K562 (cell line): ENCODE data around the gene GIMAP8. TPM values are rescaled to one million over a fixed set of nuclear protein-coding genes. Genes with fewer than 3 reads are reported as not detected.

ENCODE experiments used
- CHCHD3 ChIP-seq: fragments of 250-450 bp; sonication (Bioruptor Pico); IDR thresholded peaks from 2 replicates; pipeline ENCODE4 v2.1.2; 2022; ENCODE audit warnings: mild to moderate bottlenecking
- GABPB2 ChIP-seq: fragments of 250-450 bp; sonication (Bioruptor Pico); conservative IDR thresholded peaks from 2 replicates; pipeline ENCODE4 v1.5.1; 2021; ENCODE audit warnings: mild to moderate bottlenecking
- MTA1 ChIP-seq: fragments of 450-650 bp; IDR thresholded peaks from 2 replicates; pipeline ENCODE4 v1.6.1; 2017; ENCODE audit warnings: borderline replicate concordance
- MYBL2 ChIP-seq, 2 experiments: fragments of 450-650 bp in 1 of 2; sonication (generic) in 1 of 2; formaldehyde crosslinking in 1 of 2; IDR thresholded peaks; 2 replicates each; pipeline versions ENCODE4 v1.6.1 to v1.8.1; 2017 to 2022; ENCODE audit warnings: borderline replicate concordance in 1 of 2, inconsistent platforms in 1 of 2, low read depth in 1 of 2, mild to moderate bottlenecking in 1 of 2, missing genetic modification reagents in 1 of 2, moderate library complexity in 1 of 2
- PHF21A ChIP-seq: fragments of 450-650 bp; IDR thresholded peaks from 2 replicates; pipeline ENCODE4 v1.6.1; 2017; ENCODE audit warnings: low read depth, borderline replicate concordance
- RBM39 ChIP-seq: fragments of 200-400 bp; formaldehyde crosslinking; optimal IDR thresholded peaks from 2 replicates; pipeline ENCODE3; 2018; ENCODE audit warnings: low read depth, low read length
- SMARCE1 ChIP-seq: fragments of 450-650 bp; IDR thresholded peaks from 2 replicates; pipeline ENCODE4 v1.7.1; 2016; ENCODE audit warnings: mild to moderate bottlenecking
- ZNF507 ChIP-seq: conservative IDR thresholded peaks from 2 replicates; pipeline ENCODE4 v1.6.1; 2017; ENCODE audit warnings: missing genetic modification characterization, missing compliant biosample characterization
- ZNF717 ChIP-seq: fragments of 250-450 bp; sonication (Bioruptor Pico); IDR thresholded peaks from 2 replicates; pipeline ENCODE4 v1.5.0; 2021
- ZNF778 ChIP-seq: fragments of 450-650 bp; formaldehyde crosslinking; IDR thresholded peaks from 2 replicates; pipeline ENCODE4 v1.4.0; 2020; ENCODE audit warnings: mild to moderate bottlenecking, moderate library complexity
- polyA plus RNA-seq, 8 experiments: library from polyadenylated mRNA; depleted of rRNA in 4 of 8; stranded (reverse) in 5 of 8; unstranded in 3 of 8; fragments of >200 nt; fragmentation: Nextera tagmentation in 2 of 8; fragmentation: Illumina TruSeq in 1 of 8; extraction: Ambion mirVana in 2 of 8; extraction: Trizol in 1 of 8; gene quantifications; 2 replicates each; pipeline versions ENCODE4 v1.2.1 to v1.2.3, GENCODE V29; 2011 to 2014; ENCODE audit warnings: inconsistent platforms in 1 of 8, missing spikeins in 1 of 8
- total RNA-seq, 7 experiments: library from RNA; depleted of rRNA in 6 of 7; stranded (reverse); fragments of >200 nt in 6 of 7; fragmentation: Illumina TruSeq in 2 of 7; extraction: Trizol in 2 of 7; gene quantifications; 2 replicates each; pipeline versions ENCODE4 v1.2.1 to v1.2.3, GENCODE V29; 2011 to 2021; ENCODE audit warnings: low replicate concordance in 1 of 7
- TF ChIP-seq, protein P1 (sequence below): sonication (generic); formaldehyde crosslinking; IDR thresholded peaks from 2 replicates; pipeline ENCODE4 v1.8.0; 2023; ENCODE audit warnings: missing genetic modification reagents, mild to moderate bottlenecking, borderline replicate concordance
- TF ChIP-seq, protein P2 (sequence below): fragments of 250-450 bp; sonication (Bioruptor Pico); IDR thresholded peaks from 2 replicates; pipeline ENCODE4 v1.4.0; 2020
- TF ChIP-seq, protein P3 (sequence below): fragments of 450-650 bp; IDR thresholded peaks from 2 replicates; pipeline ENCODE4 v1.6.1; 2016; ENCODE audit warnings: mild to moderate bottlenecking
- TF ChIP-seq, protein P4 (sequence below), 2 experiments: fragments of 150-350 bp in 1 of 2; IDR thresholded peaks; 2 replicates each; pipeline ENCODE4 v1.6.1; 2012 to 2016; ENCODE audit warnings: low read depth in 2 of 2, low read length in 2 of 2, mild to moderate bottlenecking in 1 of 2, moderate library complexity in 1 of 2

GIMAP8 gene
- total and polyA plus RNA-seq, 9 of the 15 experiments (the other 6 are each of a cell fraction or from before 2014, with no cell fraction given) = not detected

DNA sequence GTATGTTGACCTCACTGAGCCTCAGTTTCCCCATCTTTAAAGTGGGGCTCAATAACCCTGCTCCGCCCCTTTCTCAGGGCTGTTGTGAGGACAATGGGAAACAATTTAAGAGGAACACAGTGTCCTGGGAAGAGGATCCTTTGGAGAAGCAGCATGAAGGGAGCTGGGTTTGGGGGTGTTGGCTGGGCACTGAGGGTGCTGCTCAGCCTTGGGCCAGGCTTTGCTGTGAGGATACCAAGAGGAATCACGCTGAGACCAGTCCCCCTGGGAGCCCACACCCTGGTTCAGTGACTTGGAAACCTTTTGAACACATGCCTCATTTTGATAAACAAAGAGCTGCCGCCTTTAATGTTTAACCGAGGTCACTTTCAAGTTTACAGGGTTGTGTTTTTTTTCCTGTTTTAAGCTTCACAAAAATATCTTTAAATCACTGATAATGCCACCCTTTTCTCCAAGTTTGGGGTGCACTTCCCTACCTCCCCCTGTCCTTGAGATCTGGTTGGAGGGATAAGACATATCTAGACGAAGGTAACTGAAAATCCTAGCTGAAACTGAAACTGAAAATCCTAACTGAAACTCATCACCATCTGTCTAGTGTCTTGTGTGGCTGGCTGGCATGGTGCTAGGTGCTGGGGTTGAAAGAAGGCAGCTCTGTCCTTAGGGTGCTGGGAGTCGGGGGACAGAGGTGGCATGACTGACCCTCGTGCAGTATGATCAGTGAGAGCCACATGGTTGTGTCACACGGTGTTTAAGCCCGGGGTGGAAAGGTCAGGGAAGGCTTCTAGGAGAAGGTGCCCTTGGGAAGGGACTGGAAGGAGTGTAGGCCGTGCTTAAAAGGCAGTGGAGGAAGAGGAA, 43.6 kb upstream of the GIMAP8 start (continued):
- TF ChIP-seq, protein P1, sequence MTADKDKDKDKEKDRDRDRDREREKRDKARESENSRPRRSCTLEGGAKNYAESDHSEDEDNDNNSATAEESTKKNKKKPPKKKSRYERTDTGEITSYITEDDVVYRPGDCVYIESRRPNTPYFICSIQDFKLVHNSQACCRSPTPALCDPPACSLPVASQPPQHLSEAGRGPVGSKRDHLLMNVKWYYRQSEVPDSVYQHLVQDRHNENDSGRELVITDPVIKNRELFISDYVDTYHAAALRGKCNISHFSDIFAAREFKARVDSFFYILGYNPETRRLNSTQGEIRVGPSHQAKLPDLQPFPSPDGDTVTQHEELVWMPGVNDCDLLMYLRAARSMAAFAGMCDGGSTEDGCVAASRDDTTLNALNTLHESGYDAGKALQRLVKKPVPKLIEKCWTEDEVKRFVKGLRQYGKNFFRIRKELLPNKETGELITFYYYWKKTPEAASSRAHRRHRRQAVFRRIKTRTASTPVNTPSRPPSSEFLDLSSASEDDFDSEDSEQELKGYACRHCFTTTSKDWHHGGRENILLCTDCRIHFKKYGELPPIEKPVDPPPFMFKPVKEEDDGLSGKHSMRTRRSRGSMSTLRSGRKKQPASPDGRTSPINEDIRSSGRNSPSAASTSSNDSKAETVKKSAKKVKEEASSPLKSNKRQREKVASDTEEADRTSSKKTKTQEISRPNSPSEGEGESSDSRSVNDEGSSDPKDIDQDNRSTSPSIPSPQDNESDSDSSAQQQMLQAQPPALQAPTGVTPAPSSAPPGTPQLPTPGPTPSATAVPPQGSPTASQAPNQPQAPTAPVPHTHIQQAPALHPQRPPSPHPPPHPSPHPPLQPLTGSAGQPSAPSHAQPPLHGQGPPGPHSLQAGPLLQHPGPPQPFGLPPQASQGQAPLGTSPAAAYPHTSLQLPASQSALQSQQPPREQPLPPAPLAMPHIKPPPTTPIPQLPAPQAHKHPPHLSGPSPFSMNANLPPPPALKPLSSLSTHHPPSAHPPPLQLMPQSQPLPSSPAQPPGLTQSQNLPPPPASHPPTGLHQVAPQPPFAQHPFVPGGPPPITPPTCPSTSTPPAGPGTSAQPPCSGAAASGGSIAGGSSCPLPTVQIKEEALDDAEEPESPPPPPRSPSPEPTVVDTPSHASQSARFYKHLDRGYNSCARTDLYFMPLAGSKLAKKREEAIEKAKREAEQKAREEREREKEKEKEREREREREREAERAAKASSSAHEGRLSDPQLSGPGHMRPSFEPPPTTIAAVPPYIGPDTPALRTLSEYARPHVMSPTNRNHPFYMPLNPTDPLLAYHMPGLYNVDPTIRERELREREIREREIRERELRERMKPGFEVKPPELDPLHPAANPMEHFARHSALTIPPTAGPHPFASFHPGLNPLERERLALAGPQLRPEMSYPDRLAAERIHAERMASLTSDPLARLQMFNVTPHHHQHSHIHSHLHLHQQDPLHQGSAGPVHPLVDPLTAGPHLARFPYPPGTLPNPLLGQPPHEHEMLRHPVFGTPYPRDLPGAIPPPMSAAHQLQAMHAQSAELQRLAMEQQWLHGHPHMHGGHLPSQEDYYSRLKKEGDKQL (CRISPR knock-in tag) = peak; percentile 51; the same call in 1 of the 2 replicates
- TF ChIP-seq PHF21A (0 out of 2 replicates have a peak, but pooled peaks have one; percentile 33), RBM39 (no peak), ZNF507 (tag) (no peak), SMARCE1 (no peak), CHCHD3 (CRISPR knock-in tag) (no peak), MYBL2 (IDR thresholded peaks at IDR 0.05; ENCODE audit: low read depth) (no peak), MYBL2 (CRISPR knock-in tag; IDR thresholded peaks at IDR 0.05; ENCODE audit: borderline replicate concordance) (no peak), MTA1 (no peak), ZNF717 (CRISPR knock-in tag) (no peak), ZNF778 (CRISPR knock-in tag) (no peak), GABPB2 (CRISPR knock-in tag) (no peak)
- TF ChIP-seq, protein P2, sequence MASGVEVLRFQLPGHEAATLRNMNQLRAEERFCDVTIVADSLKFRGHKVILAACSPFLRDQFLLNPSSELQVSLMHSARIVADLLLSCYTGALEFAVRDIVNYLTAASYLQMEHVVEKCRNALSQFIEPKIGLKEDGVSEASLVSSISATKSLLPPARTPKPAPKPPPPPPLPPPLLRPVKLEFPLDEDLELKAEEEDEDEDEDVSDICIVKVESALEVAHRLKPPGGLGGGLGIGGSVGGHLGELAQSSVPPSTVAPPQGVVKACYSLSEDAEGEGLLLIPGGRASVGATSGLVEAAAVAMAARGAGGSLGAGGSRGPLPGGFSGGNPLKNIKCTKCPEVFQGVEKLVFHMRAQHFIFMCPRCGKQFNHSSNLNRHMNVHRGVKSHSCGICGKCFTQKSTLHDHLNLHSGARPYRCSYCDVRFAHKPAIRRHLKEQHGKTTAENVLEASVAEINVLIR (CRISPR knock-in tag) = 0 out of 2 replicates have a peak, but pooled peaks have one; percentile 21
- TF ChIP-seq, protein P3, sequence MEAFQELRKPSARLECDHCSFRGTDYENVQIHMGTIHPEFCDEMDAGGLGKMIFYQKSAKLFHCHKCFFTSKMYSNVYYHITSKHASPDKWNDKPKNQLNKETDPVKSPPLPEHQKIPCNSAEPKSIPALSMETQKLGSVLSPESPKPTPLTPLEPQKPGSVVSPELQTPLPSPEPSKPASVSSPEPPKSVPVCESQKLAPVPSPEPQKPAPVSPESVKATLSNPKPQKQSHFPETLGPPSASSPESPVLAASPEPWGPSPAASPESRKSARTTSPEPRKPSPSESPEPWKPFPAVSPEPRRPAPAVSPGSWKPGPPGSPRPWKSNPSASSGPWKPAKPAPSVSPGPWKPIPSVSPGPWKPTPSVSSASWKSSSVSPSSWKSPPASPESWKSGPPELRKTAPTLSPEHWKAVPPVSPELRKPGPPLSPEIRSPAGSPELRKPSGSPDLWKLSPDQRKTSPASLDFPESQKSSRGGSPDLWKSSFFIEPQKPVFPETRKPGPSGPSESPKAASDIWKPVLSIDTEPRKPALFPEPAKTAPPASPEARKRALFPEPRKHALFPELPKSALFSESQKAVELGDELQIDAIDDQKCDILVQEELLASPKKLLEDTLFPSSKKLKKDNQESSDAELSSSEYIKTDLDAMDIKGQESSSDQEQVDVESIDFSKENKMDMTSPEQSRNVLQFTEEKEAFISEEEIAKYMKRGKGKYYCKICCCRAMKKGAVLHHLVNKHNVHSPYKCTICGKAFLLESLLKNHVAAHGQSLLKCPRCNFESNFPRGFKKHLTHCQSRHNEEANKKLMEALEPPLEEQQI = no peak
- TF ChIP-seq, protein P4, sequence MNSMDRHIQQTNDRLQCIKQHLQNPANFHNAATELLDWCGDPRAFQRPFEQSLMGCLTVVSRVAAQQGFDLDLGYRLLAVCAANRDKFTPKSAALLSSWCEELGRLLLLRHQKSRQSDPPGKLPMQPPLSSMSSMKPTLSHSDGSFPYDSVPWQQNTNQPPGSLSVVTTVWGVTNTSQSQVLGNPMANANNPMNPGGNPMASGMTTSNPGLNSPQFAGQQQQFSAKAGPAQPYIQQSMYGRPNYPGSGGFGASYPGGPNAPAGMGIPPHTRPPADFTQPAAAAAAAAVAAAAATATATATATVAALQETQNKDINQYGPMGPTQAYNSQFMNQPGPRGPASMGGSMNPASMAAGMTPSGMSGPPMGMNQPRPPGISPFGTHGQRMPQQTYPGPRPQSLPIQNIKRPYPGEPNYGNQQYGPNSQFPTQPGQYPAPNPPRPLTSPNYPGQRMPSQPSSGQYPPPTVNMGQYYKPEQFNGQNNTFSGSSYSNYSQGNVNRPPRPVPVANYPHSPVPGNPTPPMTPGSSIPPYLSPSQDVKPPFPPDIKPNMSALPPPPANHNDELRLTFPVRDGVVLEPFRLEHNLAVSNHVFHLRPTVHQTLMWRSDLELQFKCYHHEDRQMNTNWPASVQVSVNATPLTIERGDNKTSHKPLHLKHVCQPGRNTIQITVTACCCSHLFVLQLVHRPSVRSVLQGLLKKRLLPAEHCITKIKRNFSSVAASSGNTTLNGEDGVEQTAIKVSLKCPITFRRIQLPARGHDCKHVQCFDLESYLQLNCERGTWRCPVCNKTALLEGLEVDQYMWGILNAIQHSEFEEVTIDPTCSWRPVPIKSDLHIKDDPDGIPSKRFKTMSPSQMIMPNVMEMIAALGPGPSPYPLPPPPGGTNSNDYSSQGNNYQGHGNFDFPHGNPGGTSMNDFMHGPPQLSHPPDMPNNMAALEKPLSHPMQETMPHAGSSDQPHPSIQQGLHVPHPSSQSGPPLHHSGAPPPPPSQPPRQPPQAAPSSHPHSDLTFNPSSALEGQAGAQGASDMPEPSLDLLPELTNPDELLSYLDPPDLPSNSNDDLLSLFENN (IDR thresholded peaks at IDR 0.05; ENCODE audit: low read depth in 2 of 2, low read length in 2 of 2) = 0 out of 4 replicates have a peak, but pooled peaks of 1 of the 2 experiments have one; percentile 19
